ENCODE results near the gene TPI1. TPM values are rescaled to one million over a fixed set of nuclear protein-coding genes. Genes with fewer than 3 reads are reported as not detected.
A peak's percentile ranks its signal among the peaks of the same experiment; 100 is the strongest.
"Not testable (repeated sequence)": the region's sequence is repeated elsewhere in the genome, so short reads cannot be mapped to it uniquely, and the experiment has no call there.

Gene TPI1
- total and polyA plus RNA-seq, 3 donors from 2014 or later, result 347 to 544 (median 356) TPM

DNA sequence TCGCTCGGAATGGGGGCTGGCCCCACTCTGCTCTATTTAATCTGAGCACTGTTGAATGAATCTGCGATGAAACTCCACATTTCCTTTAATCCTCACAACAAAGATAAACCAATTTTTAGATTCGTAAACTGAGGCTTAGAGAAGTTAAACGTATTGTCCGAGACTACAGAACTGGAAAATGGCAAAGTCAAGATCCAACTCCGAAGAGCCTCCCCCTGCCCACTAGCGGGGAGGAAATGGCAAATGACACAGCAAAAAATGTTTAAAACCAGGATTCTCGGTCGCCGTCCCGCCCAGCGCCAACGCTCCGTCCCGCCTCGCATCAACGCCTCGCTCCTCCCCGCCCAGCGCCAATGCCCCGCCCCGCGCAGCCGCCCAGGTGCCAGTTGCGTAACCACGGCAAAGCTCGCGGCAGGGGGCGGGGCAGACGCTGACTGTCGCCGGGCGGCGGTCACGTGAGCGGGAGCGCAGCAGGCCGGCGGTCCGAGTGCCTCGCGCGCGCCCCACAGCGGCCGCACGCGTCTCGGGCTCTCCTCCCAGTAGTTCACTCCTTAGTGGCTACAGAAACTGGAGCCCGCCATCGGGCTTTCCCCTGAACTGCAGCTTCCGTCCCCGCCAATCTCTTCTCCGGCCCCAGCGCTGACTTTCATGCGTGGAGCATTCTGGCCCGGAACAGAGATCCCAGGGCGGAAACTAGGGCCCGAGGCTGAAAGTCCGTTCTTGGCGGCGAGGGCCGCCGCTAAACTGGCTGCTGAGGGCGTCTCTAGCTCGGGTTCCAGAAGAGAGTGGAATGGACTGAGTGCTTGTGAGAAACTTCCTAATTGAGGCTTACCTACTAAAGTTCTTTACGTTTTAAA is 23.7 kb downstream of the TPI1 start:
- TF ChIP-seq, protein P1, sequence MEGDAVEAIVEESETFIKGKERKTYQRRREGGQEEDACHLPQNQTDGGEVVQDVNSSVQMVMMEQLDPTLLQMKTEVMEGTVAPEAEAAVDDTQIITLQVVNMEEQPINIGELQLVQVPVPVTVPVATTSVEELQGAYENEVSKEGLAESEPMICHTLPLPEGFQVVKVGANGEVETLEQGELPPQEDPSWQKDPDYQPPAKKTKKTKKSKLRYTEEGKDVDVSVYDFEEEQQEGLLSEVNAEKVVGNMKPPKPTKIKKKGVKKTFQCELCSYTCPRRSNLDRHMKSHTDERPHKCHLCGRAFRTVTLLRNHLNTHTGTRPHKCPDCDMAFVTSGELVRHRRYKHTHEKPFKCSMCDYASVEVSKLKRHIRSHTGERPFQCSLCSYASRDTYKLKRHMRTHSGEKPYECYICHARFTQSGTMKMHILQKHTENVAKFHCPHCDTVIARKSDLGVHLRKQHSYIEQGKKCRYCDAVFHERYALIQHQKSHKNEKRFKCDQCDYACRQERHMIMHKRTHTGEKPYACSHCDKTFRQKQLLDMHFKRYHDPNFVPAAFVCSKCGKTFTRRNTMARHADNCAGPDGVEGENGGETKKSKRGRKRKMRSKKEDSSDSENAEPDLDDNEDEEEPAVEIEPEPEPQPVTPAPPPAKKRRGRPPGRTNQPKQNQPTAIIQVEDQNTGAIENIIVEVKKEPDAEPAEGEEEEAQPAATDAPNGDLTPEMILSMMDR (IDR thresholded peaks at IDR 0.05), result peak; percentile 69 to 95 (median 90)
- TF ChIP-seq POLR2A (IDR thresholded peaks at IDR 0.05), result peak; percentile 61
- H3K4me1 ChIP-seq, result no peaks in the 10 kb centered on the region
- H3K36me3 ChIP-seq (ENCODE audit: low read depth, missing control alignments), result no peaks in the 10 kb centered on the region
- intact Hi-C loops (cut with DNase I; ENCODE audit: low total_unique reads), result no loop called here
- H3K9me3 ChIP-seq, result no peaks in the 10 kb centered on the region
- 1 to 2% methylated on average over 7 to 67 of the region's 68 CpGs for WGBS, 2 donors
- H3K27ac ChIP-seq, result peak overlapping the region; percentile 93 to 95
- peak overlapping the region; percentile 39 to 70 for H3K4me3 ChIP-seq
- DNase-seq, result peak; percentile 98
- no peaks in the 10 kb centered on the region for H3K27me3 ChIP-seq

DNA sequence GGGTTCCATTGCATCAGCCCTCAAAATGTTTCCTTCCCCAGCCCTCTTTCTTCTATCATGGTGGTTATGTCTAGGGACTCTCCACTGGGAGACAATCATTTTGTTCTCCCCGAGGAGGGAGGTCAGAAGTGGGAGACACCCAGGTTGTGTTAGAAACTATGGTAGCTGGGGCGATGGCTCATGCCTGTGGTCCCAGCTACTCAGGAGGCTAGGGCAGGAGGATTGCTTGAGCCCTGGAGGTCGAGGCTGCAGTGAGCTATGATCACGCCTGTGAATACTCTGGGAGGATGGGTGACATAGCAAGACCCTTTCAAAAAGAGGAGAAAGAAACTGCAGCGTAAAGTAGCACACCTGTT is 24.3 kb downstream of the TPI1 start:
- WGBS, 2 donors, result 48 to 55% methylated on average over 5 of the region's 5 CpGs
- Histone ChIP-seq H3K4me3 (peak overlapping the region; percentile 39 to 70), H3K27me3 (no peaks in the 10 kb centered on the region), H3K36me3 (ENCODE audit: low read depth, missing control alignments) (no peaks in the 10 kb centered on the region), H3K9me3 (no peaks in the 10 kb centered on the region), H3K27ac (peak overlapping the region; percentile 93 to 95), H3K4me1 (no peaks in the 10 kb centered on the region)
- TF ChIP-seq, protein P1 (IDR thresholded peaks at IDR 0.05), result no peak
- TF ChIP-seq POLR2A (IDR thresholded peaks at IDR 0.05), result no peak
- intact Hi-C loops (cut with DNase I; ENCODE audit: low total_unique reads), result no loop called here
- DNase-seq, result no peak

DNA sequence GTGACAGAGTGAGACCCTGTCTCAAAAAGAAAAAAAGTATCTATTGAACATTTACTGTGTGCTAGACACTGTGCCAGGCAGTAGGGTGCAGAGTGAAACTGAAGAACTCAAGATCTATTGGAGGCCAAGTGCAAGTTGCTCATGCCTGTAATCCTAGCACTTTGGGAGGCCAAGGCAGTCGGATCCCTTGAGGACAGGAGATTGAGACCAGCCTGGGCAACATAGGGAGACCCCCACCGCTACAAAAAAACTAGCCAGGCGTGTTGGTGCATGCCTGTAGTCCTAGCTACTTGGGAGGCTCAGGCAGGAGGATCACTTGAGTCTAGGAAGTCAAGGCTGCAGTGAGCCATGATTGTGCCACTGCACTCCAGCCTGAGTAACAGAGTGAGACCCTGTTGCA is 25.4 kb downstream of the TPI1 start:
- H3K36me3 ChIP-seq (ENCODE audit: low read depth, missing control alignments); H3K27ac ChIP-seq; H3K4me3 ChIP-seq; H3K27me3 ChIP-seq; DNase-seq; H3K4me1 ChIP-seq; intact Hi-C loops (cut with DNase I; ENCODE audit: low total_unique reads); H3K9me3 ChIP-seq: not testable (repeated sequence)
- 65 to 83% methylated on average over 2 to 3 of the region's 3 CpGs for WGBS, 2 donors

DNA sequence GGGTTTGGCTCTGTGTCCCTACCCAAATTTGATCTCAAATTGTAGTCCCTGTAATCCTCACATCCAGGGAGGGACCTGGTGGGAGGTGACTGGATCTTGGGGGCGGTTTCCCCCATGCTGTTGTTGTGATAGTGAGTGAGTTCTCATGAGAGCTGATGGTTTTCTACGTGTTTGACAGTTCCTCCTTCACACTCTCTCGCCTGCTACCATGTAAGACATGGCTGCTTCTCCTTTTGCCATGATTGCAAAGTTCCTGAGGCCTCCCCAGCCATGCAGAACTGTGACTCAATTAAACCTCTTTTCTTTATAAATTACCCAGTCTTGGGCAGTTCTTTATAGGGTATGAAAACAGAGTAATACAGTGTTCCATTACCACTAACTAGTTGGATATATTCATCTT is 27.0 kb downstream of the TPI1 start:
- Histone ChIP-seq H3K36me3 (ENCODE audit: low read depth, missing control alignments) (no peaks in the 10 kb centered on the region), H3K4me1 (no peaks in the 10 kb centered on the region), H3K4me3 (no peak overlapping the region), H3K27ac (no peak overlapping the region), H3K27me3 (no peaks in the 10 kb centered on the region), H3K9me3 (no peaks in the 10 kb centered on the region)
- TF ChIP-seq POLR2A (IDR thresholded peaks at IDR 0.05), result no peak
- TF ChIP-seq, protein P1 (IDR thresholded peaks at IDR 0.05), result no peak
- intact Hi-C loops (cut with DNase I; ENCODE audit: low total_unique reads), result no loop called here
- DNase-seq, result no peak
- 85 to 91% methylated on average over 3 of the region's 3 CpGs for WGBS, 2 donors

DNA sequence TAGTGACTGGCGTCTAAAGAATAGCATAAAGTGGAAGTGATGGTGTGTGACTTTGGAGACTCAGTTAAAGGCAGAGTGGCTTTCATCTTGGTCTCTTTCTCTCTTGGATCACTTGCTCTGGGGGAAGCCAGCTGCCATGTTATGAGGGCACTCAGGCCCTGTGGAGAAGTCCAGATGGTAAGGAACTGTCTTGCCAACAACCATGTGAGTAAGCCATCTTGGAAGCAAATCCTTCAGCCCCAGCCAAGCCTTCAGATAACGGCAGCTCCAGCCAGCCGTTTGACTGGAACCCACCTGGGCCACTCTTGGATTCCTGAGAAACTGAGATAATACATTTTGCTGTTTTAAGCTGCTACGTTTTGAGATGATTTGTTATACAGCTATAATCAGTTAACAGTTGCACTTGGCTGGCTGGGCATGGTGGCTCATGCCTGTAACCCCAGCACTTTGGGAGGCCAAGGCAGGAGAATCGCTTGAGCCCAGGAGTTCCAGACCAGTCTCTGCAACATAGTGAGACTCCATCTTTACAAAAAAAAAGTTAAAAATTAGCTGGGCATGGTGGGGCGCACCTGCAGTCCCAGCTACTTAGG is 29.6 kb downstream of the TPI1 start:
- TF ChIP-seq POLR2A (IDR thresholded peaks at IDR 0.05), result no peak
- TF ChIP-seq, protein P1 (IDR thresholded peaks at IDR 0.05), result no peak
- Histone ChIP-seq H3K36me3 (ENCODE audit: low read depth, missing control alignments) (no peaks in the 10 kb centered on the region), H3K27me3 (no peaks in the 10 kb centered on the region), H3K4me3 (no peak overlapping the region), H3K9me3 (no peaks in the 10 kb centered on the region), H3K4me1 (no peaks in the 10 kb centered on the region), H3K27ac (no peak overlapping the region)
- WGBS, 2 donors, result 74 to 85% methylated on average over 5 to 6 of the region's 6 CpGs
- no peak for DNase-seq
- intact Hi-C loops (cut with DNase I; ENCODE audit: low total_unique reads), result no loop called here
